ENCODE measurements around the gene DBNL.

The DBNL gene

DNA sequence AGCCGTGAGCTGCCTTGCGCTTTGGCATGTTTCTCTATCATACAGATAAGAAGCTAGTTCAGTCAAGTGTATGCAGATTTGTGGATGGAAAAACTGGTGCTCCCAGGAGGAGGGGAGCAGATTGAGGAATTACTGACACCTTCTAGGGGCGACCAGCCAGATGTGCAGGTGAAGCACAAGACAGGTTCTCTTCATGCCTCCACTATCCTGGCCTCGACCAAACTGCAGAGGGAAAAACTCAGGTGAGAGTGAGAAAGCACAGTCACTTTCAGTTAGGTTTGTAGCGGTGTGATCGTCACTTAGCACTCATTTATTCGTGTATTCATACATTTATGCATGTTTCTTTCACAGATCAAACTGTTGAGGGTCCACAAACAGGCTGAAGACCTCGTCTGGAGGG is 600 bp upstream of the DBNL start:
- no peak for DNase-seq (ENCODE audit: low spot score)

DNA sequence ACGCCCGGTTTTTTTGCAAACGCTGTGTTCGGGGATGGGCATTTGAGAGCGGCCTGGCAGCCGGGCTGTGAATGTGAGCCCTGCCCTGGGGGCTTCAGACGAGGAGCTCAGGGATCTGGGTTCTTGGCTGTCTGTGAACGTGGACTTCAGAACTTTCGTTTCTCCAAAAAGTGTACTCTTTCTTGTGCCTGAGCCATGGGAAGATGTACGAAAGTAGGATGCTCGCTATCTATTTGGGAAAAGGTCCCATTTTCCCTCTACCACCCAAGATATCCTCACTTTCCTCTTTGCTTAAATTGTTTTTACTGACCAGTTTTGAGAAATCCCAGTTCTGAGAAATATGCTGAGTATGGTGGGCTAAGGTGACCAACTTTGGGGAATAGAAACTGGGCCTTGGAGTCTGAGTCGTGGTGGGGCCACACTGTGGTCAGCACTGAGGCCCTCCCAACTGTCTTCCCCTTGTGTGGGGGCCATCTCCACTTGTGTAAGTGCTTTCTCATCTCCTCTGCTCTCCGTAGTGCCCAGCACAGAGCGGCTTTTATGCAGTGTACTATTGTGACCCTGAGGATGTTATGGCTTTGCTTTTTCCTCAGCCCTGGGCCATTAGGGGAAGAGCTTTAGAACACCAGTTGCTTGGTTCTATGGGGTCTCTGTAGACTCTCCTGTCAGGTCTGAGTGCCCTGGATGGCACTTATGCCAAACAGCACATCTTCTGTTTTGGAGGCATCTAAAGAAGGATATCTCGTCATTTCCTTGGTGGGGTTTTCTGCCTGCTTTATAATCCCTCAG is 918 bp downstream of the DBNL start:
- peak; percentile 45 for DNase-seq (ENCODE audit: low spot score)

DNA sequence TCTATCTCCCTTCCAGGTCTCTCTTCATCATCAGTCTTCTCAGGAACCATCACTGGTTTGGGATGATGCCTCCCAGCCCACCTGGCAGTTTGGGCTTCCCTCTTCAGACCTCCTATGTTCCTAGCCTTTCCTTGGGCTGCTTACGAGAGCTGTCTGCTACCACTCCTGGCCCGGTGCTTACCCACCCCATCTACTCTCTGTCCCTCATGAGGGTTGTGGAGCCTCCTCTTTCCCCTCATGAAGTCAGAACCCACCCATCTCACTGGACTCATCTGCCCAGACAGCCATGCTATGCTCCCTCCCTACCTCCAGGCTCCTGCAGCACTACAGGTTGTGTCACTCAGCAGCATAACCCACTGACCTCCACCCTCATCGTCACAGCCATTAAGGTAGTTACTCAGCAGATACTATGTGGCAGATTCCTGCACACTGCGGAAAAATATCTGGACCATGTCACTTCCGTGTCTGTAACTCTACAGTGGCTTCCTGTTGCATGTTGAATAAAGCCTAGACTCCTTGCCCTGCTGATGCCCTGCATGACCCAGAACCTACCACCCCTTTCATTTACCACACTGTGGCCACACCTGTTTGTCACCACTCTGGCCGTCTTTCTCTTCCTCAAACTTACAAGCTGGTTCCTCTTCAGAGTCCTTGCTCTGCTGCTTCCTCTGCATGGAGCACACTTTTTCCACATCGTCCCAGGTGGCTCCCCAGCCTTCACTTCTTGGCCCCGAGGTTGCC is 2.0 kb downstream of the DBNL start:
- no peak for DNase-seq (ENCODE audit: low spot score)

DNA sequence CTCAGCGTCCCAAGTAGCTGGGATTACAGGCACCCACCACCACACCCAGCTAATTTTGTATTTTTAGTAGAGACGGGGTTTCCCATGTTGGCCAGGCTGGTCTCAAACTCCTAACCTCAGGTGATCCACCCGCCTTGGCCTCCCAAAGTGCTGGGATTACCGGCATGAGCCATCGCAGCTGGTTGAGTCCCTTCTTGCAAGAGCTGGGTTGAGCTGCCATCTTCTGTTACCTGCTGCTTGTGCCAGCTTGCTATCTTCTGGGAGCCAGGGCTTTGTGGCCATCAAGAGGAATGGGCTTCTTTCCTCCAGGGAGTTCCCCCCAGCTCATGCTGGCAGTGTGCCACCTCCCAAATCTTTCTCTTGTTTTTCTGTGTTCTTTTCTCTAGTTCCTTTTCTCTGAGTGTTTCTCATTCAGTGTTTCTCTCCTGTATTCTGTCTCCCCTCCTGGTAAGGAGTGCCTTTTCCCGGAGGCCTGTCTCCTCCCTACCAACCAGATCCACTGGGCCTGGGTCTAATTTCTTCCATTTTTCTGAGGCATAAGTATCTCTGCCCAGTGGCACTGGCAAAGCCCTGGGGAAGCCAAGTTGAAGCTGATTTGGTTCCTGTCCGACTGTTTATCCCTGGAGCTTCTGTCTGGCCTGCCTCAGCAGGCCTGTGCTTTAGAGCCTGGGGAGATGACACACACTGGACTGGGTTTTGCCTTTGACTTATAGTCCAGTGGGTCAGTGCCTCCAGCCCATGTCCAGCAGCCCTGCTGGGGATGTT is 3.7 kb downstream of the DBNL start:
- DNase-seq (ENCODE audit: low spot score) = no peak

DNA sequence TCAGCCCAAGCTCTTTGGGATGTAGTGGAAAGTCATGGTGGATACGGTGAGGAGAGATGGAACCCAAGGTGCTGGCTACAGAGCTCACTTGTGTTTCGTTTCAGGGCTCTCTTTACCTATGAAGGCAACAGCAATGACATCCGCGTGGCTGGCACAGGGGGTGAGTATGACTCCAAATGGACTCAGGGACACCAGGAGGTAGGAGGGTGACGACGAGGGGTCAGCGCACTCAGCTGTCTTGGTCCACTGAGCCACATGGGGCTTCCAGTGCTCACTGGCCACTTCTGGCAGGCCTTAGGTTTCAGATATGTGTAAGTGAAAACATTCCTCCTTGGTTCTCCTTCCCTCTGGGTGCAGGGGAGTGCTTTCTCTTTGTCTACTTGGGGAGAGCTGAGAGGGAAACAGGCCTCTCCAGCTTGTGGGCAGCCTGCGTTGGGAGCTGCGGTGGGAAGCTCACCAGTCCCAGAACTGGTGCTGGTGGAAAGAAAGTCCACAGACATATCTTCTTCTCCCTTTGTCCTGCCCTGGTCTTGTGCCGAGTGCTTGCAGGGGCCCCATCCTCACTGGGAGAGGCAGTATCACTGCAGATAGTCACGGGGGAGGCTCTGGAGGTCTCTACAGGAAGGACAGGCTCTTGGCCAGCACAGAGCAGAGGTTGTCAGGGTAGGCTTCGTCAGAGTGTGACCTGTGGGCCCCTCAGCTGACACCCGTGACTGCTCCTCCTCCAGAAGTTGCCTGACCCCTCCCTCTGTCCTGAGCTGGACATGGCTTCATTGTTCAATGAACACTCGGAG is 5.8 kb downstream of the DBNL start:
- no peak for DNase-seq (ENCODE audit: low spot score)

DNA sequence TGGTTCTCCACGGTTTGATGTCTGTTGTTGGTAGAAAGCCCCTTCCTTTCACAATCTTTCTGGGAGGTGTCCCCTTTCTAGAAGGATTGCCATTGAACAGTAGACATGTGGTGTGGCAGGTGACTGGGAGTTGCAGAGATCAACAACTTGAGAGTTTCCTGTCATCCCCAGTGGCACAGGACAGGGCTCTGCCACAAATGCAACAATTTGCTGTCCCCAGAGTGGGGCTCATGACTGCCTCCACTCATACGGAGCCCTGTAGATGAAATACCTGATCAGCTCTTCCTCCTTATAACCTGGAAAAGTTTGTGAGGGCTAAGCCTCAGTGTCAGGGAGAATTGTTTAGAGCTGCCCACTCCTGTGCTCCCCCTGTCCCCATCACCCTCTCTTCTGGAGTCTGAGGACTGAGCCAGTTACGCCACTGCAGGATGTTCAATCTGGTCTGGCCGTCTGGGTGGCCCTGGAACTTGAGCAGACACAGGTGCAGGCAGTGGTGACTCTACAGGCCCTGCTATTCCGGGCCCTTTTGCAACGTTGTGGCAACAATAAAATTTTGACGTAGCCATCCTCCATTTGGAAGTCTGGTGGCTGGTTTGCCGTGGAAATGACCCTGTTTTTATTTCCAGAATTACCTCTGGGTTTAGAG is 6.5 kb downstream of the DBNL start:
- no peak for DNase-seq (ENCODE audit: low spot score)

DNA sequence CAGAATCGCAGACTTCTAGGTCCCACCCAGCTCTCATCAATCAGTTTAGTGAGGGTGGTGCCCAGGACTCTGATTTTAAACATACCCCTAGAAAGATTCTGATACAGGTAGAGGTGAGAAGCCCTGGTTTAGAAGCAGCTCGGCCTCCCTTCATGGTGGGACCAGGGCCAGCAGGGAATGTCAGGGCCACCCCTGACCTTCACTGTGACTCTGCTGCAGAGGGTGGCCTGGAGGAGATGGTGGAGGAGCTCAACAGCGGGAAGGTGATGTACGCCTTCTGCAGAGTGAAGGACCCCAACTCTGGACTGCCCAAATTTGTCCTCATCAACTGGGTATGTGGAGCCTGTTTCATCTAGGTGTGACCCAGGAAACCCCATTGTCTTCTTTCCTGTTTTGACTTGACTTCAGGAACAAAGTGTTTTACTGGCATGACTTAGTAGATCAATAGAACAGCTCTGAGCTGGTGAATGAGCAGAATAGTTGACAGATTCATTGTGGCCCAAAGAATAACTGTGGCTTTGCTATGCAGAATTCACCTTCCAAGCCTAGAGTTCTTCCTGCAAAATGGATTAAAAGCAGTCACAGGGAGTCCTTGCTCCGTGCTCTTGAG is 7.2 kb downstream of the DBNL start:
- DNase-seq (ENCODE audit: low spot score) = no peak

DNA sequence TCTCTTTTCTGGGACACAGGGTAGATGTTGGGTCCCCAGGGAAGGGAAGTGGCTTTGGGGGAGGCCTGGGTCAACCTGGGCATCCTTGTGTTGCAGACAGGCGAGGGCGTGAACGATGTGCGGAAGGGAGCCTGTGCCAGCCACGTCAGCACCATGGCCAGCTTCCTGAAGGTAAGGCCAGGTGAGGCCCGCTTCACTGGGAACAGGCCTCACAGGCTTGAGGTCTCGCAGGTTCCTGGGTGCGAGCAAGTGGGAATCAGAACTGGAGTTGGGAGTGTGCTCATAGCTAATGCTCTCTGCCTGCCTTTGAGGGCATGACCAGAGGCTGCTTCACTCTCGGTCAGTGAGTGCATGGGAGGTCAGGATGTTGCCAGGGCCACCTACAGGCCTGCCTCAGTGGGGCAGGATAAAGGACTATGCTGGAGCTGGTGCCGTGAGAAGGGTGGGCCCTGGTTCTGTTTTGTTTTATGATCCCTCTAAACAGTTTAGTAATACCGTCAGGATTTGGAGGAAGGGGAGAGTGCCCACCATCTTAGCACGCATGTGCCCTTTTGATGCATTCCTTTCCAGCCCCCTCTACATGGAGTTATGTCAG is 8.4 kb downstream of the DBNL start:
- no peak for DNase-seq (ENCODE audit: low spot score)

DNA sequence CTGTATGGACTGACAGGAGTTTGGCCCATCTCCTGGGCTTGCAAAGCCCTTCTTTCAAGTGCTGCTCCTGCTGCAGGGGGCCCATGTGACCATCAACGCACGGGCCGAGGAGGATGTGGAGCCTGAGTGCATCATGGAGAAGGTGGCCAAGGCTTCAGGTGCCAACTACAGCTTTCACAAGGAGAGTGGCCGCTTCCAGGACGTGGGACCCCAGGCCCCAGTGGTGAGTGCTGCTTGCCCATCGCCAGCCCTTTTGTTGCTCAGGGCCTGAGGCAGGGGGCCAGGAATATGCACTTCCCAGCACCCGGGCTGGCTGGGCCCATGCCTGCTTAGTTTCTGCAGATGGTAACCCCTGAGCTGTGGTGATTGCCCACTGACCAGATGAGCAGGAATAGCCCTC is 12.2 kb downstream of the DBNL start:
- DNase-seq (ENCODE audit: low spot score) = no peak

DNA sequence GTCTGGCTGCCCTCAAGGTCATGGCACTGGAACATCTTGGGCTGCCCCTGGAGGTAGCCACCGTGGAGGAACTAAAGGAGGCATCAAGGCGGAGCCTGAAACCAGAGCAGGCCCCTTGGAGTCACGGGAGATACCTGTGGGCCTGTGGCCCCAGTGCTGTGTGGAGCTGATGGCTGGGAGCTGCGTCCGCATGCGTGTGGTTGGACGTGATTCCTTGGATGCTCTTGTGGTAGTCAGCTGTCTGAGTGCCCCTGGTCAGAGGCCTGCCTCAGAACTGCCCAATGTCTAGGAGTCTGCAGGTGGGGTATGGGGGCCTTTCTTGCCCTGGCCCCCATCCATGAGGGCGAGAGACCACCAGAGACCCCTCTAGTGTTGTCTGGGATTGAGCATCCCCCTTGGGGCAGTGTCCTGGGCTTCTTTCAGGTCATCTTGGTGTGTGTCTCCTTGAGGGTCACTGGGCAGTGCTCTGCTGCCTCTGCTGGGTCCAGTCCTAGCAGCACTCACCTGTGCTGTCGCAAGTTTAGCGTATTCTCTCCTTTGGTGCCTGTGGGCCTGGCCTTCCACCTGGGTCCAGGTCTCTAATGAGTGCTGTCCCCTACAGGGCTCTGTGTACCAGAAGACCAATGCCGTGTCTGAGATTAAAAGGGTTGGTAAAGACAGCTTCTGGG is 12.8 kb downstream of the DBNL start:
- no peak for DNase-seq (ENCODE audit: low spot score)

DNA sequence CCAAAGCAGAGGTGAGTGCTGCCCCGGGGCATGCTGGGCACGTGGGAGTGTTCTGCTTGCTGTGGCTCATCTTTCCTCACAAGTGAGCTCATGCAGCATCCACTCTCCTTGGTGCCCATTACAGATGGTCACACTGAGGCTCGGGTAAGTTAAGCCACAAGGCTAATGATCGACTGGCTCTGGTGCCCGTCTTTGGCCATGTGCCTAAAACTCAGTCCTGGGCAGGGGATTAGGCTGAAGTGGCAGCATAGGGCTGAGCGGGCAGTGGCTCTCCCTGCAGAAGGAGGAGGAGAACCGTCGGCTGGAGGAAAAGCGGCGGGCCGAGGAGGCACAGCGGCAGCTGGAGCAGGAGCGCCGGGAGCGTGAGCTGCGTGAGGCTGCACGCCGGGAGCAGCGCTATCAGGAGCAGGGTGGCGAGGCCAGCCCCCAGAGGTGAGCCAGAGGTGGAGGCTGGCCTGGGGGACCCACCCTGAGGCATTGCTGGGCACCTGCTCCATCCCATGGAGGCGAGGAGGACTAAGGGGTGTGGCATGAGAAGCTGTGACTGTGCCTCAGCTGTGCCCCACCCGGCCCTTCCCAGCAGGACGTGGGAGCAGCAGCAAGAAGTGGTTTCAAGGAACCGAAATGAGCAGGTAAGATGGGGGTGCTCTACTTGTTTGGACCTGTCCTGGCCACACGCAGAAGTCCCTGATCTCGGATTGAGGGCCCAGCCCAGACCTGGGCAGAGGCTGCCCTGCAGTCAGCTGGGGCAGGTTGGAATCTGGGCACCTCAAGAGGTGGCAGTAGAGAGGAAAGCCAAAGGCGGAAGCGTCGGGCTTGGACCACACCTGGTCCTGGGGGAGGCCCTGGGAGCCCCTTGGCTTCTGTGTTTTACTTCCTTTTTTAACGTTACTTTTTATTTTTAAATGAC is 13.6 kb downstream of the DBNL start:
- no peak for DNase-seq (ENCODE audit: low spot score)

DNA sequence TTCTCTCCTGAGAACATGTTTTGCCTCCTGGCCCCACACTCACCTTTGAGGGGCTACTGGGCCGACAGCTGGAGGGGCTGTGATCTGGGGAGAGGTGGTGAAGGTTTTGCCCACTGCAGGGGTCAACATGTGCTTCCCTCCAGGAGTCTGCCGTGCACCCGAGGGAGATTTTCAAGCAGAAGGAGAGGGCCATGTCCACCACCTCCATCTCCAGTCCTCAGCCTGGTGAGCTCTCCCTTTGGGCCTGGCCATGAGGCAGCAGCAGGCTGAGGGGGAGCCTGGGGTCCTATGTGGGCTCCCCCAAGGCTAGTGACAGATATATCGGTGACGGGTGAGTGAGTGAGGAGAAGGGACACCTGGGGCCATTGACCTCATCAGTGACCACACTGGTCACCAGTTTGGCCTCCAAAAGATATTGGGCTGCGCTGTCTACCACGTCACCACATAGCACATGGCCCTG is 14.3 kb downstream of the DBNL start:
- no peak for DNase-seq (ENCODE audit: low spot score)

DNA sequence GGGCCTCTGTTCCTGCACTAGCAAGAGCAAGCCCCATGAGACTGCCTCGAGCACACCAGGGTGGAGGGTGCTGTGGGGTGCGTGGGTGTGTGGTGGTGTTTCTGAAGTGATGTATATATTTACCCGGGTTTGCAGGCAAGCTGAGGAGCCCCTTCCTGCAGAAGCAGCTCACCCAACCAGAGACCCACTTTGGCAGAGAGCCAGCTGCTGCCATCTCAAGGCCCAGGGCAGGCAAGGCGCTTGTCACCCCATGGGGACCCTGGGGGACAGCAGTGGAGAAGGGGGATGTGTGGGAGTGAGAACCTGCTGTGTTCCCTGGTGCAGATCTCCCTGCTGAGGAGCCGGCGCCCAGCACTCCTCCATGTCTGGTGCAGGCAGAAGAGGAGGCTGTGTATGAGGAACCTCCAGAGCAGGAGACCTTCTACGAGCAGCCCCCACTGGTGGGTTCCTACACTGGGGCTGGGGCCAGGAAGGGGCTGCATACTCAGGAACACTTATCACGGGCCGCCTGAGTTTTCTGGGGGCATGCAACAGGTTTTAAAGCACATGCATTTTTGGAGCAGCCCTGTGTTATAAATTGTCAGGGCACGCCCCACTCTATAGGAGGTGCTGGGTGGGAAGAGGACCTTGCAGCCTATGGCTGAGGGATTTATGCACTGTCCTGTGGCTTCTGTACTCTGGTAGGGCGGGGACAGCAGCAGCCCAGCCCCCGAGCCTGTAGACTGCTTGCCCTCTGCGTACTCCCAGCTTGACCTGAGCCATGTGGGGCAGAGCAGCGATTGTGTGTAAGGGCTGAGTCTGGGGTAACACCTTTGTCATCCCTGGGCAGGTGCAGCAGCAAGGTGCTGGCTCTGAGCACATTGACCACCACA is 15.0 kb downstream of the DBNL start:
- DNase-seq (ENCODE audit: low spot score) = no peak

DNA sequence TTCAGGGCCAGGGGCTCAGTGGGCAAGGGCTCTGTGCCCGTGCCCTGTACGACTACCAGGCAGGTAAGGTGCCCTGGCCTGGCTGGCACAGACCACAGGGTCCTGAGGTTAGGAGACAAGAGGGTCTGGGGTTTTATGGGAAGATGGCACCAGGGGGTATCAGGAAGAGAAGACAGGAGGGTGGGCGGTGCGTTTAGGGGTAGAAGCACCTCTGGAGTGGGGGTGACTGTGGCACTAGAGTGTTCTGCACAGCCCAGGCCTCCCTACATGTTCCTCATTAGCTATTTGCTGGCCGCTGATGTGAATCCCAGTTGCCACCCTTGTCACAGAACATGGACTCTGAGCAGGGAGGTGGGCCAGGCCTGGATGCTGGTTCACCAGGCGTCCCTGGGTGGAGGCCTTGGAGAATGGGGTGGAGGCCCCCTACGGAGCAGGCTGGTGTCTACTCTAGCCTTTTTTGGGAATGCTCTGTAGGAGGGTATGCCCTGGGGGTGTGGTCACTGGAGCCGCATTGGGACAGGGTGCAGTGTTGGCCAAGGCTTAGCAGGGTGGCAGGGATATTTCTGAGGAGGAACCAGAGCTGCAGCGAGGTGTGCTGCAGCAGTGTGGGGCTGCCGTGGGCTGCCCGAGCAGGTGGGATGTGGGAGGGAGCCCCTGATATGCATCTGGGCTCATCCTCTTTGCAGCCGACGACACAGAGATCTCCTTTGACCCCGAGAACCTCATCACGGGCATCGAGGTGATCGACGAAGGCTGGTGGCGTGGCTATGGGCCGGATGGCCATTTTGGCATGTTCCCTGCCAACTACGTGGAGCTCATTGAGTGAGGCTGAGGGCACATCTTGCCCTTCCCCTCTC is 15.8 kb downstream of the DBNL start:
- DNase-seq (ENCODE audit: low spot score) = no peak

DNA sequence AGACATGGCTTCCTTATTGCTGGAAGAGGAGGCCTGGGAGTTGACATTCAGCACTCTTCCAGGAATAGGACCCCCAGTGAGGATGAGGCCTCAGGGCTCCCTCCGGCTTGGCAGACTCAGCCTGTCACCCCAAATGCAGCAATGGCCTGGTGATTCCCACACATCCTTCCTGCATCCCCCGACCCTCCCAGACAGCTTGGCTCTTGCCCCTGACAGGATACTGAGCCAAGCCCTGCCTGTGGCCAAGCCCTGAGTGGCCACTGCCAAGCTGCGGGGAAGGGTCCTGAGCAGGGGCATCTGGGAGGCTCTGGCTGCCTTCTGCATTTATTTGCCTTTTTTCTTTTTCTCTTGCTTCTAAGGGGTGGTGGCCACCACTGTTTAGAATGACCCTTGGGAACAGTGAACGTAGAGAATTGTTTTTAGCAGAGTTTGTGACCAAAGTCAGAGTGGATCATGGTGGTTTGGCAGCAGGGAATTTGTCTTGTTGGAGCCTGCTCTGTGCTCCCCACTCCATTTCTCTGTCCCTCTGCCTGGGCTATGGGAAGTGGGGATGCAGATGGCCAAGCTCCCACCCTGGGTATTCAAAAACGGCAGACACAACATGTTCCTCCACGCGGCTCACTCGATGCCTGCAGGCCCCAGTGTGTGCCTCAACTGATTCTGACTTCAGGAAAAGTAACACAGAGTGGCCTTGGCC is 16.6 kb downstream of the DBNL start:
- no peak for DNase-seq (ENCODE audit: low spot score)

DNA sequence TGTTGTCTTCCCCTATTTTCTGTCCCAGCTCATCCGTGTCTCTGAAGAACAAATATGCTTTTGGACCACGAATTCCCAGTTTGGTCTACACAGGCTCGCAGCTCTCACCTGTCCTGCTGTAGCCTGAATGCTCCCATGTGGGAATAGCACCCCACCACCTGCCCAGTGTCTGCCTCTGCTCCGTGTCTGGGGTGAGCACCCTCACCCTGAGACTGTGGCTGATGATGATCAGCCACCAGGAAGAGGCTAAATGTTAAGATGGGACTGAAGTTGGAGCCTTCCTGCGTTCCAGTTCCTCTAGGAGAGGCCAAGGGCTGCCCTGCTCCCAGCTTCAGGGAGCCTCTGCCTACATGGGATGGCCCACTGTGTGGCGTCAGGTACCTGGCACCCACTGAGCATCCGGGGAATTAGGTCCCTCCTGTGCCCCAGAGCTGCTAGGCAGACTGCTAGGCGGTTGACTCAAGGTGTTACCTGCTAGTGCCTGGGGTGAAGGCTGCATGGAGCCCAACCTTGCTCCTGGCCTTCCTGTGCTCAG is 17.2 kb downstream of the DBNL start:
- no peak for DNase-seq (ENCODE audit: low spot score)

All from AG08395 (cell line).